Neural progenitor cell (in vitro differentiated cells): ENCODE data around the gene TRIM14. TPM values are rescaled to one million over a fixed set of nuclear protein-coding genes. Genes with fewer than 3 reads are reported as not detected.

ENCODE experiments used
- small RNA-seq: library from RNA; depleted of rRNA; stranded (forward); fragments of <200 nt; gene quantifications from one replicate; pipeline ENCODE3, GENCODE V24; 2015
- total RNA-seq: library from RNA; depleted of rRNA; stranded (reverse); fragments of >200 nt; gene quantifications from 2 replicates; pipeline ENCODE4 v1.2.3, GENCODE V29; 2015; ENCODE audit warnings: low replicate concordance

The TRIM14 gene
- total RNA-seq, 1 donor from 2014 or later = 0.17 TPM

Small RNAs within 50 kb of the gene (small RNA-seq; reads per million reads assigned to genes)
- gene RF00017 (not detected), gene RNU6-918P (not detected)

Other genes with a start within 250 kb of the TRIM14 start
- 5.7 and 9.9 TPM in 2 replicates for gene TRMO, start 196.7 kb downstream of the TRIM14 start, total RNA-seq
- gene HEMGN, start 181.1 kb downstream of the TRIM14 start, total RNA-seq = not detected in 2 replicates
- 15.1 and 19.6 TPM in 2 replicates for gene ANP32B, start 135.9 kb downstream of the TRIM14 start, total RNA-seq
- 13.0 and 17.0 TPM in 2 replicates for gene NANS, start 62.5 kb downstream of the TRIM14 start, total RNA-seq
- 2.4 and 3.6 TPM in 2 replicates for gene CORO2A, start 73.4 kb upstream of the TRIM14 start, total RNA-seq
- gene TBC1D2, start 136.4 kb upstream of the TRIM14 start, total RNA-seq = 0.41 and 1.3 TPM in 2 replicates